ENCODE results near the gene MUC6. TPM values are rescaled to one million over a fixed set of nuclear protein-coding genes. Genes with fewer than 3 reads are reported as not detected.

MUC6 gene
- polyA plus RNA-seq, 1 of the 3 experiments (the other 2 are of a cell fraction), result not detected

GRCh38 chr11:1073851-1074243 is 37.3 kb upstream of the MUC6 start:
- Histone ChIP-seq H3K79me2 (ENCODE audit: insufficient read depth) (no peaks in the 10 kb centered on the region), H3K9me2 (no peaks in the 10 kb centered on the region), H3F3A (replicated peaks; ENCODE audit: insufficient read depth) (no peaks in the 10 kb centered on the region), H3K27me3 (ENCODE audit: insufficient read depth) (no peaks in the 10 kb centered on the region), H3K27ac (ENCODE audit: low read depth in 2 of 2, low read length in 1 of 2) (no peak overlapping the region), H3K9ac (no peak overlapping the region), H2AFZ (ENCODE audit: low read depth) (no peak overlapping the region), H3K4me2 (no peak overlapping the region), H3K9me3 (no peaks in the 10 kb centered on the region), H3K36me3 (replicated peaks in 1 of 2; ENCODE audit: control insufficient read depth in 1 of 2, insufficient read depth in 2 of 2, low read length in 1 of 2) (no peaks in the 10 kb centered on the region), H4K20me1 (ENCODE audit: insufficient read depth) (no peaks in the 10 kb centered on the region), H3K4me1 (ENCODE audit: control insufficient read depth in 1 of 2, insufficient read depth in 2 of 2, low read depth in 1 of 2, low read length in 1 of 2) (peaks cover 0 to 5% of the 10 kb centered on the region in 2 experiments; a peak in 1 of 4 replicates), H3K4me3 (ENCODE audit: low read depth in 2 of 2, low read length in 1 of 2) (no peak overlapping the region)
- ChIA-PET POLR2A (no interaction called here), CTCF (interaction anchor here (2.1 kb wide), 1 partner anchor 22 kb away, joined by 7 read pairs; no protein-coding TSS in a partner anchor)
- TF ChIP-seq RFX5 (IDR thresholded peaks at IDR 0.05; ENCODE audit: low read length) (no peak), NRF1 (IDR thresholded peaks at IDR 0.05; ENCODE audit: low read depth, low read length) (no peak), FOSL2 (IDR thresholded peaks at IDR 0.05; ENCODE audit: borderline replicate concordance, low read depth) (no peak), PBX3 (IDR thresholded peaks at IDR 0.05) (no peak), YY1 (IDR thresholded peaks at IDR 0.05; ENCODE audit: low read depth) (no peak), FOXM1 (IDR thresholded peaks at IDR 0.05; ENCODE audit: low read depth) (no peak)
- DNase-seq, result no peak
- 75% methylated on average over 4 of the region's 11 CpGs for WGBS (ENCODE audit: low lambda C conversion rate)

GRCh38 chr11:1073261-1073724 is 36.8 kb upstream of the MUC6 start:
- no peaks in the 10 kb centered on the region for H3K9me2 ChIP-seq
- H3K4me3 ChIP-seq (ENCODE audit: low read depth in 2 of 2, low read length in 1 of 2), result no peak overlapping the region
- H3K27ac ChIP-seq (ENCODE audit: low read depth in 2 of 2, low read length in 1 of 2), result no peak overlapping the region
- H3K9me3 ChIP-seq, result no peaks in the 10 kb centered on the region
- no peaks in the 10 kb centered on the region for H4K20me1 ChIP-seq (ENCODE audit: insufficient read depth)
- ChIA-PET CTCF (interaction anchor here (2.1 kb wide), 1 partner anchor 22 kb away, joined by 7 read pairs; no protein-coding TSS in a partner anchor), POLR2A (no interaction called here)
- 81% methylated on average over 6 of the region's 13 CpGs for WGBS (ENCODE audit: low lambda C conversion rate)
- no peak overlapping the region for H3K9ac ChIP-seq
- no peaks in the 10 kb centered on the region for H3K79me2 ChIP-seq (ENCODE audit: insufficient read depth)
- H3F3A ChIP-seq (replicated peaks; ENCODE audit: insufficient read depth), result no peaks in the 10 kb centered on the region
- no peaks in the 10 kb centered on the region for H3K36me3 ChIP-seq (replicated peaks in 1 of 2; ENCODE audit: control insufficient read depth in 1 of 2, insufficient read depth in 2 of 2, low read length in 1 of 2)
- no peak for DNase-seq
- TF ChIP-seq ELF1 (IDR thresholded peaks at IDR 0.05) (no peak), GABPA (IDR thresholded peaks at IDR 0.05; ENCODE audit: low read depth) (no peak), SIN3A (IDR thresholded peaks at IDR 0.05; ENCODE audit: borderline replicate concordance, low read depth, low read length) (no peak), MEF2A (IDR thresholded peaks at IDR 0.05; ENCODE audit: borderline replicate concordance, low read depth) (no peak), ZBTB33 (IDR thresholded peaks at IDR 0.05; ENCODE audit: borderline replicate concordance, low read depth) (no peak), FOXM1 (IDR thresholded peaks at IDR 0.05; ENCODE audit: low read depth) (no peak), SMC3 (IDR thresholded peaks at IDR 0.05; ENCODE audit: low read depth, low read length) (no peak), NRF1 (IDR thresholded peaks at IDR 0.05; ENCODE audit: low read depth, low read length) (no peak), YY1 (IDR thresholded peaks at IDR 0.05; ENCODE audit: low read depth) (no peak)
- no peak overlapping the region for H2AFZ ChIP-seq (ENCODE audit: low read depth)
- peaks cover 0 to 5% of the 10 kb centered on the region in 2 experiments; a peak in 1 of 4 replicates for H3K4me1 ChIP-seq (ENCODE audit: control insufficient read depth in 1 of 2, insufficient read depth in 2 of 2, low read depth in 1 of 2, low read length in 1 of 2)
- no peaks in the 10 kb centered on the region for H3K27me3 ChIP-seq (ENCODE audit: insufficient read depth)
- H3K4me2 ChIP-seq, result no peak overlapping the region

Data from SK-N-SH (cell line).